HK-2 (cell line): ENCODE measurements around the gene ARIH1.
"Not testable (repeated sequence)": the region's sequence is repeated elsewhere in the genome, so short reads cannot be mapped to it uniquely, and the experiment has no call there.

Experiments used
- DNase-seq: peaks from one replicate; pipeline ENCODE4 v3.0.0-alpha.2; 2018; ENCODE audit not compliant: unreplicated experiment

Gene ARIH1

DNA sequence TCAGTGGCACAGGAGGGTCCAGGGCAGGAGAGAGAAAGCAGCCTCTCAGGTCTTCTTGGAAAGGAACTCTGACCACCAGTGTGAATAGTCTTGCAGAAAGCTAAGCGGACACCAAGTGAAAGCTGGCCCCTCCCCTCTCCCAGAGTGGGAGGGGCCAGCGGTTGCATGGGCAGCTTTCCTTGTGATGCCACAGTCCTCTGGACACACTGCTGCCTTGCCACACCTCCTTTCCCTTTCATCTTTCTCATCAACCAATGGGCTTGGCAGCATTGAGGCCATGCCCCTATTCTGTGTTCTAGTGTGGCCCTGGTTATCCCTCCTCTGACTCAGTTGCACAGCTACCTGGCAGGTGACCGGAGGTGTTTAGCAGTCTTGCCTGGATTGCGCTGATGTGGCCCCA is 130.7 kb downstream of the ARIH1 start:
- DNase-seq = no peak

DNA sequence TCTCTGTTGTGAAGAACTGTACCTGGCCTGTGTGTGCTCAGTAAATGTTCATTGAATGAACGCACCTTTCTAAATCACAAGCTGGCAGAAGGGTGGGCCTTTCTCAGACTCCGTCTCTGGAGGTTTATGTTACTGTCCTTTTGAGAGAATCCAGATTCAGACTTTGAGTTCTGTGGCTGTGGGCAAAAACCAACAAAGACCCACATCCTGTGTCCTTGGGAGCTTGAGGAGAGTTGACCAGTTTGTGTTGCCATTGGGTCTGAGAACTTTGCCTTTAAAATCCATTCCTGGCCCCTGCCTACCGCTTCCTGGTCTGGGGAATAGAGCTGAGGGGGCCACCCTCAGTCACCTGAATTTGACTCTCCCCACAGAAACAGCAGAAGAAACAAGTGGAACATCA is 134.0 kb downstream of the ARIH1 start:
- DNase-seq = not testable (repeated sequence)

DNA sequence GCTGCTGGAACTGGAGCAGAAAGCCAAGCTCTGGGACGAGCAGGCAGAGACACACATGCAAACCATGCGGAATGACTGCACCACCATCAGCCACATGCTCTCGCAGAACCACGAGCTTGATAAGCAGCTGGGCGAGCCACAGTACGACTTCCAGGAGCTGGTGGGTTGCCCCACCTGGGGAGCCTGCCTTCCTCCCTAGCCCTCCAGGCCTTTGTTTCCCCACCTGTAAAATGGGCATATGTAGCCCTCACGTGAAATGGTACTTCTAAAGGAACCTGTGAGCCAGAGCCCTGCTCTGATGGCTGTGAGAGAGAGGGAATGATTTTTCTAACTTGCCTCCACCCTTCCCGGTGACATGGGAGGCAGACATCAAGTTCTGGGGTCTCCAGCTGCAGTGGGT is 135.7 kb downstream of the ARIH1 start:
- no peak for DNase-seq

- not testable (repeated sequence) for DNase-seq
Measured at GRCh38 chr15:72612324-72612723, 138.2 kb downstream of the ARIH1 start.

DNA sequence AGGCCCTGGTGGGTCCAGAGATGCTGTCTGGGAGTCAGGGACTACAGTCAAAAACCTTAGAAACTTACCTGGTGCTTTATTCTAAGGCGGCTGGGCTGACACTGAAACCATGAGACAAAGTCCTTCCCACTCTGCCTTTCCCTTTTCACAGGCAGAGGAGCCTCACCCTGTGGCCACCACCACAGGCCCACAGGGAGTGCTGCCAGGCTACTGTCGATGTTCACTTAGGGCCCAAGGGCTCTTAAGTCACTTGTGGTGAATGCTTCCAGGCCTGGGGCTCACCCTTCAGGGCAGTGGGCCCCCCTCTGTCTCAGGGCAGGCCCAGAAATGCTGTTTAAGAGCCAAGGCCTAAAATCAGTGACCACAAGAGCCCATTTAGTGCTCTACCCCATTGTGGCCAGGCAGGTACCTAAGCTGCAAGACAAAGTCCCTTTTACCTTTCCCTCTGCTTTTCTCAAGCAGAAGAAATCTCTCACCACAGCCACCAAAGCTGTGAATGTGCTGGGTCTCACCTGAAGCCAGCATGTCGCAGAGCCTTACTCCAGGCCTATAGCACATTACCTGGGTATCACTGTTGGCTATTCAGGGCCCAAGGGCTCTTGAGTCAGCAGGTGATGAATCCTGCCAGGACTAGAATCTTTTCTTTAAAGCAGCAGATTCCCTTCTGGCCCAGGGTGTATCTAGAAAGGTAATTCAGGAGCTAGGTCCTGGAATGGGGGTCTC is 140.8 kb downstream of the ARIH1 start:
- DNase-seq = no peak

DNA sequence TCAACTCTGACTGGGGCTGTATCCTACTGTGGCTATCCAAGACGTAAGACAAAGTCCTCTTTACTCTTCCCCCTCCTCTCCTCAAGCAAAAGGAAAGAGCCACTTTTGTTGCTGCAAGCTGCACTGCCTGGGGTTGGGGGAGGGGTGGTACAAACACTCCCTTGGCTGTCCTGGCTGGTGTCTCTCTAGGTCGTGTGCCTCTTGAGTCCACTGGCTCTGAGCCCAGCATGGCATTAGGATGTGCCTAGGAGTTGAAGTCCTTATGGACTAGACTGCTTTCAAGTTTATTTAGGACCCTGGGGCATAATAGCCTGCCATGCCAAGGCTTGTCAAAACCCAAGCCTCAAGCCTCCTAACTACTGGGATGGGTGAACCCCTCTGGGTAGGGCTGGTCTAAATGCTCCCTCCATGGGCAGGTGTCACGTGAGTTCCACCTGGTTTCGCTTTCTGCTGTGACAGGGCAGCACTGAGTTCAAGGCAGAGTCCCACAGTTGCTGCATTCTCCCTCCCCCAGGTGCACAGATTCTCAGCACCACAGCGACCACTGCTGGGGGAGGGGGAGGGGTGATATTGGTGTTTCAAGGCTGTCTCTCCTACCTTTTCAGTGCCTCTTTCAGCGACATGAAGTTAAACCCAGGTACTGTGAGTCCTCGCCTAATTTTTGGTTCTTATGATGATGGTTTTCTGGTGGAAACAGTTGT is 141.6 kb downstream of the ARIH1 start:
- not testable (repeated sequence) for DNase-seq

DNA sequence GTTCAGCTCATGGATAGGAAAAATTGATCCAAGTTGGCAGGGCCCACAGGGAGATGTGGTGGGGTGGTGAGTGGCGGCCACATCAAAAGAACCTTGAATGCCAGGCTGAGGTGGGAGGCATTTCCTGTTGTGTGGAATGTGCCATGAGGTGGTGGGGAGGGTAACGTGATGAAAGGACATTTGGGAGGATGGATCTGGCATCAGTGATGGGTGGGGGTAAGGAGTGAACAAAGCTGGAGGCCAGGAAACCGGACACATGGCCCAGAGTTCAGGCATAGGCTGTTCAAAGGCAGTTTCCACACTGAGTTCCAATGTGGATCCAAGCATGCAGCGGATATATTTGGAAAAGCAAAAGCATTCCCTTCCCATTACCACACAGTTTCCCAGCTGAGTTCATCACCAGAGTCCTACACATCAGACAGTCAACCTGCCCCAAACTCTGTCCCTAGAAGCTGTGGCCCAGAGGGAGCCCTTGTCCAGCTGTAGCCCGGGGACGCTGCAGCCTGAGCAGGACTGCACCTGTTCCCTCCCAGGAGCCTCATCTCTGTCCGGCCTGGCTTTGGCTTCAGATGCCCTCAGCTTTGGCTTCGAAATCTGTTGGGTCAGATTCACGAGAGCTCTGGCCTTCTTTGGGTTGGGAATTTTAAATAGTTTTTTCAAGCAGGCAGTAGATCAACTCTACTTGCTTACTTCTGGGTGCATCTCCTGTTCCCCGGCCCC is 142.5 kb downstream of the ARIH1 start:
- DNase-seq = no peak

GRCh38 chr15:72623854-72624253 is 149.7 kb downstream of the ARIH1 start:
- DNase-seq = not testable (repeated sequence)

GRCh38 chr15:72626153-72626552 is 152.0 kb downstream of the ARIH1 start:
- not testable (repeated sequence) for DNase-seq

DNA sequence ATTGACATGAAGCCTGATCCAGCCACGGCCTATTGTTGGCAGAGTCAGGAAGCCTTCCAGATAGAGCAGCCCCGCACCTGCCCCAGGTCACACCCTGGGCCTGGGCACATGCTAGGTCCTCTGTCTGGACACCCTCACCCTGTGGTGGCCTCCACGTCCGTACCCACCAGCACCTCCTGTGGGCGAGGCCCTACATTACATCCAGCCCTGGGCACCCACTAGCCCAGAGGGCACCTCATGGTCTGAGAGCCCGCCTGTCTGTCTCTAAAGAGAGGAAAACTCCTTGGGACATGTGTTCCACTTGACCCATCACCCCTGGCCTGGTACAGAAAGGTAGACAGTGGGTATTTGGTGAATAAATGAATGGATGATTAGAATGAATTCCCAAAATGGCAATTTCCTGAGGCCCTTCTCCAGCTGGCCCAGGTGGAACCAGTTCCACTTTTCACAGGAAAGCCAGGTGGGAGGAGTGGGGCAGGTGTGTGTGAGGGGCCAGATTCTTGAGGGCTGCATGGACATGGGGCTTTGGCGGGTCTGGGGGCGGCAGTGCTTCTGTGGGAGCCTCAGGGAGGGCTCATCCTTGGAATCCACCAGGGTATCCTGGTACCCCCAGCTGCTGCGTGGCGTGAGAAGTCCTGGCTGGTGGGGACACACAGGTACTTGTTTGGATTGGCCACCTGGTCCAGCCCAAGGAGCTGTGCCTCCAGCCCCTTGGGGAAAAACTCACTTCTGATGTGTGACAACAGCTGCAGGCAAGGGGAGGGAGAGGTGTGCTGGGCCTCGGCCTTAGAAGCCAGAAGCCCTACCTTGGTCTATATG is 154.3 kb downstream of the ARIH1 start:
- DNase-seq = peak; percentile 1

DNA sequence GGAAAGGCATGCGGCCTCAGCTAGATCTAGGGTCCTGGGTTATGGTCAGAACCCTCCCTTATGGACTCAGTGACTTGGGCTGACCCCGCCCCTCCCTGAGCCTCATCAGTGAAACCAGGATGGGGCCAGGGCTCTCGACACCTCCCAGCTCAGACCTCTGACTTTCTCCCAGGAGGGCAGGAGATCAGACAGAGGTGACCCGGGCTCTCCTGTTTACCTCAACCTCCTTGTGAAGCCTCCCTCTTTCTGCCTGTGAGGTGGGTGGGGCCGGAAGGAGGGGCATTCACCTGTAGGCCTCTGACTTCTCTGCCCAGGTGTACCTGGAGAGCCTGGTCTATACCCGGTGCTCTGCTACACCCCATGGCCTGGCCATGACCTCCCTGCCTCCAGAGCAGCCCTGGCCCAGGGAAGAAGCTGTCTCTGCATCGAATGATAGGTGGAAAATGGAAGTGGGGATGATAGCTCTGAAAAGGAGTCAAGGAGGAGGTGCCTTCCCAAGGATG is 155.0 kb downstream of the ARIH1 start:
- not testable (repeated sequence) for DNase-seq

DNA sequence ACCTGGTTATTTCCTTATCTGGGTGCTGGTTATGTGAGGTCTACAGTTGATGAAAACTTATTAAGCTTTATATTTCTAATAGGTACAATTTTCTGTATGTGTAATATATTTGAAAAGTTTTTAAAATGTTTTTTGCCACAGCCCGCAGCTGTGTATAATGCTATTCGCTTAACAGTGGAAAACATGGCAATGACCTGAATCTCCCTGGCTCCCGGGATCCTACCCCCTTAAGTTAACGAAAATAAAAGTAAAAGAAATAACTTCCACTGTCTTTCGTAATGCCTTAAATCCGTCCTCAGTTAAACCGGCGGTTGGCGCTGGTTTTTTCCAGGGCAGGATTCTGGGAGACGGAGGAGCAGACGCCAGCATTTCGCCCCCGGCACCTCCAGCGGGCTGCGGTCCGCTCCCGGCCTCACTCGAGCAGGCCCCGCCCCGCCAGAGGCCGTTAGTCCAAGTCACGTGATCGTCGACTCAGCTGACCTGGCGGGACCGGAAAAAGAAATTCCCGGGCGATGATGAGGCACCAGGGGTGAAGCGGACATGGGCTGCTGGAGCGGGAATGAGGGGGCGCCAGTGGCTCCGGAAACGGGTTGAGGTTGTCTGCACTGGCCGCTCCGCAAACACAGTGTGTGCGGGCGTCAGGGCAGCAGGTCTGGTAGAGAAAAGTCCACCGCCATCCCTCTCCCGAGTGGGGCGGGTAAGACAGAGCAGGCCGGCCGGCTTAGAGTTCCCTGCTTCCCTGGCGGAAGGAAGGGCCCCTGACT is 162.6 kb downstream of the ARIH1 start:
- peak; percentile 39 for DNase-seq

DNA sequence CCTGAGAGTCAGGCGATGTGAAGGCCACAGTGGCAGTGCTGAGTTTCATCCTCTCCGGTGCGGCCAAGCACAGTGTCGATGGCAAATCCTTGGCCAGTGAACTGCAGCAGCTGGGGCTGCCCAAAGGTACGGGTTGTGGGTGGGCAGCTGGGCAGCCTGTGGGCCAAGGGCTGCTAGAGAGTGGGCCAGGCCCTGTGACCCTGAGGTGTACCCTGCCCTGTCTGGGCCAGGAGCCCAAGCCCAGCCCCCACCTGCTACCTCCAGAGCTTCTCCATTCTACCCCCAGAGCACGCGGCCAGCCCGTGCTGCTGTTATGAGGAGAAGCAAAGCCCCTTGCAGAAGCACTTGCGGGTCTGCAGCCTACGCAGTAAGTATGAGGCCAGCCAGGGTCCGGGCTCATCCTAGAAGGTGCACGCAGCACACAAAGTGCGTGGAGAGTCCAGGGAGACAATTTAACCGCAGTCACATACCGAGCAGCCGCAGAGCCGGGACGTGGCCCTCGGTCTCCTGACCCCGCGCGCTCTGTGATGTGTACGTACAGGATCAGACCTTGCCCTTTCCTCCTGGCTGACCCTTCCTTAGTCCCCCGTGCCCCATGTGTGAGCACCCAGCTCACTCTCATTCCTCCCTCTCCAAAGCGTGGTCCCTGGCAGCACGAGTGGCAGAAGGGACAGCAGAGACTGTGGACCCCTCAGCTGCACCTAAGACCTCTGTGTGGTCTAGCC is 165.8 kb downstream of the ARIH1 start:
- not testable (repeated sequence) for DNase-seq

GRCh38 chr15:72642271-72642670 is 168.1 kb downstream of the ARIH1 start:
- not testable (repeated sequence) for DNase-seq

DNA sequence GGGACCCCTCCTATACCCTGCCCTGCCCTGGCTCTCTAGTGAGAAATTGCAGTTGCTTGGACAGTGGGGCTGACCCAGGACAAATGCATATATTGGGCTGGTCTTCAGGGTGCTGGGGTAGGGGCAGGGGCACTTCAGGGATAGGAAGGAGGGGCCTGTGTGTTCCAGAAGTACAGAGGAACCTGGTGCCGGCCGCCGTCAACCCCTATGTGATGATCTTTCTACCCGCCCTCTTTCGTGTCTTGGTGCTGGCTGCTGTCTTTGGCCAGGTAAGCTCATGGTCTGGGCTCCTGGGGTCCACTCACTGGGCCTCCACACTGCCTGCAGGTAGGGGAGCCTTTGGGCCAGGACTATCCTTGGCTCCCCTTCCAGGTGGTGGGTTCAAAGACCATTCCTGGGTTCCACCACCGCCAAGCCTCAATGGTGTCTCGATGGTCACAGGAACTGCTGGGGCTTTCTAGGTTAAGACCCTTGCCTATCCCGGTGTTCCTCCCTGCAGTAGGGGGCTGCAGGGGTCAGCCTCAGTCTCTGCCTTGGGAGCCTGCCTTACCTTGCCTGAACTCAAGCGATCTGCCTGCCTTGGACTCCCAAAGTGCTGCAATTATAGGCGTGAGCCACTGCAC is 174.6 kb downstream of the ARIH1 start:
- DNase-seq = not testable (repeated sequence)
